CD4-positive, alpha-beta T cell (primary cell): ENCODE measurements around the gene TAOK1. TPM values are rescaled to one million over a fixed set of nuclear protein-coding genes. Genes with fewer than 3 reads are reported as not detected.

ENCODE experiments used
- ATAC-seq: fragments of 200-7000 bp; cut with Tn5 transposase; one replicate; pipeline ENCODE4 v1.10.0; 2022; ENCODE audit warnings: mild to moderate bottlenecking; ENCODE audit not compliant: poor library complexity
- CTCF ChIA-PET: fragments of 350-600 bp; sonication (Branson Sonifier 250); formaldehyde crosslinking; loops from one replicate; lab custom pipeline; 2021; ENCODE audit warnings: antibody characterized with exemption, inconsistent platforms; lab: Charles Lee
- POLR2A ChIA-PET: fragments of 350-600 bp; sonication (Branson Sonifier 250); formaldehyde crosslinking; loops from one replicate; lab custom pipeline; 2021; ENCODE audit warnings: antibody characterized with exemption, inconsistent platforms; lab: Charles Lee
- DNase-seq, 14 experiments: peaks; one replicate each; pipeline ENCODE4 v3.0.0-alpha.2; 2013 to 2020; ENCODE audit warnings: mixed read lengths in 2 of 14
- H3K27ac ChIP-seq, 2 donors: one replicate each; pipeline versions ENCODE4 v1.5.1 to v1.7.0; 2013; ENCODE audit warnings: low read length in 2 of 2, low read depth in 1 of 2, mild to moderate bottlenecking in 1 of 2
- H3K27me3 ChIP-seq, 2 experiments: 1 replicate in 1 of 2; 2 replicates in 1 of 2; pipeline versions ENCODE4 v1.6.1 to v1.7.0; 2013; ENCODE audit warnings: low read length in 2 of 2, control low read depth in 1 of 2, mild to moderate bottlenecking in 1 of 2, moderate library complexity in 1 of 2; ENCODE audit not compliant: insufficient read depth in 2 of 2, control insufficient read depth in 1 of 2
- H3K36me3 ChIP-seq: one replicate; pipeline ENCODE4 v1.6.1; 2013; ENCODE audit warnings: low read length, control low read depth; ENCODE audit not compliant: insufficient read depth
- H3K4me1 ChIP-seq: one replicate; pipeline ENCODE4 v1.6.1; 2013; ENCODE audit warnings: low read length, control low read depth; ENCODE audit not compliant: insufficient read depth
- H3K4me3 ChIP-seq: one replicate; pipeline ENCODE4 v1.5.1; 2013; ENCODE audit warnings: mild to moderate bottlenecking, low read length, moderate library complexity
- H3K9me3 ChIP-seq, 2 experiments: 1 replicate in 1 of 2; 2 replicates in 1 of 2; pipeline versions ENCODE4 v1.6.1 to v1.7.0; 2013; ENCODE audit warnings: low read length in 2 of 2, mild to moderate bottlenecking in 2 of 2, control low read depth in 1 of 2, moderate library complexity in 1 of 2; ENCODE audit not compliant: control insufficient read depth in 1 of 2, insufficient read depth in 1 of 2
- H3K27ac Mint-ChIP-seq: one replicate; pipeline ENCODE4 v1.8.0; 2020; ENCODE audit warnings: mixed read lengths
- H3K27me3 Mint-ChIP-seq: one replicate; pipeline ENCODE4 v1.8.0; 2021; ENCODE audit warnings: mixed read lengths
- H3K36me3 Mint-ChIP-seq: one replicate; pipeline ENCODE4 v1.8.0; 2021; ENCODE audit warnings: low read depth, mixed read lengths
- H3K4me1 Mint-ChIP-seq: one replicate; pipeline ENCODE4 v1.8.0; 2021; ENCODE audit warnings: low read depth, mixed read lengths
- H3K4me3 Mint-ChIP-seq: one replicate; pipeline ENCODE4 v1.8.0; 2020; ENCODE audit warnings: mild to moderate bottlenecking, mixed read lengths
- H3K9me3 Mint-ChIP-seq: one replicate; pipeline ENCODE4 v1.8.0; 2020; ENCODE audit warnings: mixed read lengths
- CTCF ChIP-seq: fragments of 200-600 bp; IDR thresholded peaks from one replicate; pipeline ENCODE4 v1.8.0; 2022; ENCODE audit warnings: antibody characterized with exemption, mild to moderate bottlenecking
- intact Hi-C, 2 experiments: fragments of 100-400 bp; cut with DNase I in 1 of 2; cut with micrococcal nuclease in 1 of 2; formaldehyde crosslinking; loops; one replicate each; pipeline versions ENCODE4 v1.15.1 to v1.9.0; 2023 to 2025; cut with DNase I, micrococcal nuclease
- total RNA-seq, 174 experiments: library from RNA in 2 of 174; stranded (reverse) in 2 of 174; gene quantifications; one replicate each; pipeline ENCODE4 v1.2.3 and lab custom pipeline; 2021 to 2026

The TAOK1 gene
- total RNA-seq, 2 experiments from 2014 or later, result 33.1 to 33.8 TPM

GRCh38 chr17:29388937-29389336, 1.2 kb upstream of the TAOK1 start:
- CTCF ChIA-PET, result no interaction called here
- H3K4me3 Mint-ChIP-seq, result peak overlapping the region; percentile 77
- Histone ChIP-seq H3K9me3 (no peaks in the 10 kb centered on the region), H3K27ac (no peak overlapping the region), H3K36me3 (no peaks in the 10 kb centered on the region), H3K4me1 (peaks cover 14% of the 10 kb centered on the region), H3K4me3 (no peak overlapping the region), H3K27me3 (no peaks in the 10 kb centered on the region)
- DNase-seq (no peak), ATAC-seq (no peak)
- H3K9me3 Mint-ChIP-seq, result no peaks in the 10 kb centered on the region
- POLR2A ChIA-PET, result no interaction called here
- peaks cover 26% of the 10 kb centered on the region for H3K36me3 Mint-ChIP-seq
- no peaks in the 10 kb centered on the region for H3K27me3 Mint-ChIP-seq
- H3K27ac Mint-ChIP-seq, result peak overlapping the region; percentile 93
- H3K4me1 Mint-ChIP-seq, result peaks cover 37% of the 10 kb centered on the region
- TF ChIP-seq CTCF, result no peak
- intact Hi-C loops, result loop anchor here in 1 of 2 experiments (2.0 to 5.0 kb wide), 2 partner anchors 94 to 223 kb away; partner anchors contain the start of gene NUFIP2

- peak; percentile 24 for ATAC-seq
Observed at GRCh38 chr17:29390851-29391631, 878 bp downstream of the TAOK1 start.

GRCh38 chr17:29393436-29393835, 3.3 kb downstream of the TAOK1 start:
- no peaks in the 10 kb centered on the region for H3K27me3 Mint-ChIP-seq
- Histone ChIP-seq H3K27ac (no peak overlapping the region), H3K36me3 (no peaks in the 10 kb centered on the region), H3K9me3 (no peaks in the 10 kb centered on the region), H3K27me3 (no peaks in the 10 kb centered on the region), H3K4me3 (no peak overlapping the region), H3K4me1 (peaks cover 27% of the 10 kb centered on the region)
- DNase-seq (peak in 2 of 14 experiments; percentile 11 to 17), ATAC-seq (no peak)
- intact Hi-C loops, result loop anchor here (5.0 kb wide), 3 partner anchors 54 to 539 kb away; partner anchors contain the start of gene SSH2 (in 1 of the 2)
- POLR2A ChIA-PET, result no interaction called here
- H3K4me3 Mint-ChIP-seq, result peak overlapping the region; percentile 69
- H3K9me3 Mint-ChIP-seq, result no peaks in the 10 kb centered on the region
- peaks cover 47% of the 10 kb centered on the region for H3K4me1 Mint-ChIP-seq
- H3K27ac Mint-ChIP-seq, result peak overlapping the region; percentile 48
- H3K36me3 Mint-ChIP-seq, result peaks cover 33% of the 10 kb centered on the region
- TF ChIP-seq CTCF, result no peak
- CTCF ChIA-PET, result interaction anchor here (0.8 kb wide), 1 partner anchor 23 kb away, joined by 4 read pairs; no protein-coding TSS in a partner anchor

More at GRCh38 chr17:29390851-29391631, 878 bp downstream of the TAOK1 start:
- peaks cover 29% of the 10 kb centered on the region for H3K36me3 Mint-ChIP-seq
- H3K27ac Mint-ChIP-seq, result peak overlapping the region; percentile 97
- H3K4me3 Mint-ChIP-seq, result peak overlapping the region; percentile 99
- peaks cover 47% of the 10 kb centered on the region for H3K4me1 Mint-ChIP-seq
- Histone ChIP-seq H3K4me1 (peaks cover 27% of the 10 kb centered on the region), H3K36me3 (no peaks in the 10 kb centered on the region), H3K4me3 (peak overlapping the region; percentile 88), H3K27me3 (no peaks in the 10 kb centered on the region), H3K9me3 (no peaks in the 10 kb centered on the region), H3K27ac (peak overlapping the region in 1 of 2 donors; percentile 93)
- H3K9me3 Mint-ChIP-seq, result no peaks in the 10 kb centered on the region
- ChIA-PET CTCF (interaction anchor here (1.0 kb wide), 1 partner anchor 21 kb away, joined by 3 read pairs; no protein-coding TSS in a partner anchor), POLR2A (interaction anchor here (0.6 to 1.4 kb wide), 5 partner anchors 9 to 779 kb away, joined by 3 to 5 read pairs (median 4); partner anchors contain the start of gene NUFIP2)
- peak in 6 of 14 experiments; percentile 2 to 37 (median 8) for DNase-seq
- no peak for TF ChIP-seq CTCF
- no peaks in the 10 kb centered on the region for H3K27me3 Mint-ChIP-seq
- intact Hi-C loops, result loop anchor here (1.0 to 5.0 kb wide), 4 partner anchors 56 to 541 kb away; partner anchors contain the start of genes SSH2 (in 1 of the 2) and TP53I13 (in 1 of the 2)
